OCI-LY1 (cell line): ENCODE data around the gene RALGAPB.

Experiments used
- H2AFZ ChIP-seq: fragments of 200-600 bp; sonication (generic), shearing (Covaris generic); 2 replicates; pipeline ENCODE4 v1.6.0; 2014; ENCODE audit warnings: antibody characterized with exemption, mild to moderate bottlenecking, low read length
- H3F3A ChIP-seq: fragments of 200-600 bp; sonication (generic), shearing (Covaris generic); 2 replicates; pipeline ENCODE4 v1.6.0; 2014; ENCODE audit warnings: mild to moderate bottlenecking, antibody characterized with exemption, low read length, moderate library complexity; ENCODE audit not compliant: insufficient read depth
- H3K27ac ChIP-seq: fragments of 200-600 bp; sonication (generic); 2 replicates; pipeline ENCODE4 v1.5.1; 2014; ENCODE audit warnings: low read length, mixed run types, mild to moderate bottlenecking, low read depth; ENCODE audit not compliant: poor library complexity, severe bottlenecking
- H3K27me3 ChIP-seq: fragments of 200-600 bp; sonication (generic); 2 replicates; pipeline ENCODE4 v1.6.0; 2014; ENCODE audit warnings: antibody characterized with exemption, mild to moderate bottlenecking, low read length, moderate library complexity; ENCODE audit not compliant: insufficient read depth
- H3K36me3 ChIP-seq: fragments of 200-600 bp; sonication (generic); 2 replicates; pipeline ENCODE4 v1.6.1; 2014; ENCODE audit warnings: mild to moderate bottlenecking, antibody characterized with exemption, low read length, moderate library complexity, mixed read lengths; ENCODE audit not compliant: insufficient read depth
- H3K4me1 ChIP-seq: fragments of 200-600 bp; sonication (generic); 2 replicates; pipeline ENCODE4 v1.5.1; 2014; ENCODE audit warnings: mild to moderate bottlenecking, low read length, moderate library complexity; ENCODE audit not compliant: insufficient read depth, severe bottlenecking
- H3K4me2 ChIP-seq: fragments of 200-600 bp; sonication (generic), shearing (Covaris generic); 2 replicates; pipeline ENCODE4 v1.6.1; 2014; ENCODE audit warnings: low read length
- H3K4me3 ChIP-seq: fragments of 200-600 bp; sonication (generic); 2 replicates; pipeline ENCODE4 v1.5.1; 2014; ENCODE audit warnings: low read length, low read depth, mild to moderate bottlenecking, mixed read lengths; ENCODE audit not compliant: poor library complexity, severe bottlenecking
- H3K79me2 ChIP-seq: fragments of 200-600 bp; shearing (Covaris generic); 2 replicates; pipeline ENCODE4 v1.6.1; 2016; ENCODE audit warnings: mixed run types, low read length, mixed read lengths; ENCODE audit not compliant: insufficient read depth
- H3K9ac ChIP-seq: fragments of 200-600 bp; sonication (generic), shearing (Covaris generic); 2 replicates; pipeline ENCODE4 v1.6.1; 2014; ENCODE audit warnings: mild to moderate bottlenecking, low read length, mixed read lengths
- H3K9me2 ChIP-seq: fragments of 200-600 bp; sonication (generic), shearing (Covaris generic); 2 replicates; pipeline ENCODE4 v1.6.1; 2014; ENCODE audit warnings: low read depth, mild to moderate bottlenecking, low read length, mixed read lengths
- H3K9me3 ChIP-seq: fragments of 200-600 bp; shearing (Covaris generic); 2 replicates; pipeline ENCODE4 v1.6.1; 2014; ENCODE audit warnings: low read length, mixed read lengths
- H4K20me1 ChIP-seq: fragments of 200-600 bp; sonication (generic), shearing (Covaris generic); 2 replicates; pipeline ENCODE4 v1.6.0; 2016; ENCODE audit warnings: mild to moderate bottlenecking, low read length; ENCODE audit not compliant: insufficient read depth
- EZH2 ChIP-seq: fragments of 200-600 bp; sonication (generic), shearing (Covaris generic); IDR thresholded peaks from 2 replicates; pipeline ENCODE4 v1.8.0; 2017; ENCODE audit warnings: borderline replicate concordance, mixed run types, mild to moderate bottlenecking, antibody characterized with exemption, low read length, moderate library complexity, mixed read lengths
- TF ChIP-seq, protein P1 (sequence below): fragments of 200-600 bp; sonication (generic), shearing (Covaris generic); IDR thresholded peaks from 2 replicates; pipeline ENCODE4 v1.5.1; 2017; ENCODE audit warnings: mild to moderate bottlenecking, antibody characterized with exemption, low read length, moderate library complexity, mixed read lengths

RALGAPB gene

DNA sequence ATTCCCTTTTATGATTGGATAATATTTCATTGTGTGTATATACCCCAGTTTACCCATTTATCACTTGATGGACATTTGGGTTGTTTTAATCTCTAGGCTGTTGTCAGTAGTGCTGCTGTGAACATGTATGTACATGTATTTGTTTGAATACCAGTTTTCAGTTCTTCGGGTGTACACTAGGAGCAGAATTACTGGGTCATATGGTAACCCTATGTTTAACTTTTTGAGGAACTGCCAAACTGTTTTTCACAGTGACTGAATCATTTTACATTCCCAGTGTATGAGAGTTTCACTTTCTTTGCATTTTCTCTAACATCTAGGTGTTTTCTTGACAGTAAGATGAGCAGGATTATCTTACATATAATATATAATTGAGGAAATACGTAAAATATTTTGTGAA is 63.7 kb downstream of the RALGAPB start:
- no peak overlapping the region for H3K9ac ChIP-seq
- no peaks in the 10 kb centered on the region for H3K9me2 ChIP-seq
- H4K20me1 ChIP-seq, result no peaks in the 10 kb centered on the region
- no peak overlapping the region for H3K4me2 ChIP-seq
- no peak overlapping the region for H3K27ac ChIP-seq
- H3F3A ChIP-seq, result no peaks in the 10 kb centered on the region
- no peaks in the 10 kb centered on the region for H3K4me1 ChIP-seq
- no peak overlapping the region for H3K4me3 ChIP-seq
- peaks cover 87% of the 10 kb centered on the region for H3K36me3 ChIP-seq
- H3K9me3 ChIP-seq, result no peaks in the 10 kb centered on the region
- TF ChIP-seq EZH2, result no peak
- TF ChIP-seq, protein P1, sequence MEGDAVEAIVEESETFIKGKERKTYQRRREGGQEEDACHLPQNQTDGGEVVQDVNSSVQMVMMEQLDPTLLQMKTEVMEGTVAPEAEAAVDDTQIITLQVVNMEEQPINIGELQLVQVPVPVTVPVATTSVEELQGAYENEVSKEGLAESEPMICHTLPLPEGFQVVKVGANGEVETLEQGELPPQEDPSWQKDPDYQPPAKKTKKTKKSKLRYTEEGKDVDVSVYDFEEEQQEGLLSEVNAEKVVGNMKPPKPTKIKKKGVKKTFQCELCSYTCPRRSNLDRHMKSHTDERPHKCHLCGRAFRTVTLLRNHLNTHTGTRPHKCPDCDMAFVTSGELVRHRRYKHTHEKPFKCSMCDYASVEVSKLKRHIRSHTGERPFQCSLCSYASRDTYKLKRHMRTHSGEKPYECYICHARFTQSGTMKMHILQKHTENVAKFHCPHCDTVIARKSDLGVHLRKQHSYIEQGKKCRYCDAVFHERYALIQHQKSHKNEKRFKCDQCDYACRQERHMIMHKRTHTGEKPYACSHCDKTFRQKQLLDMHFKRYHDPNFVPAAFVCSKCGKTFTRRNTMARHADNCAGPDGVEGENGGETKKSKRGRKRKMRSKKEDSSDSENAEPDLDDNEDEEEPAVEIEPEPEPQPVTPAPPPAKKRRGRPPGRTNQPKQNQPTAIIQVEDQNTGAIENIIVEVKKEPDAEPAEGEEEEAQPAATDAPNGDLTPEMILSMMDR, result no peak
- H3K79me2 ChIP-seq, result no peaks in the 10 kb centered on the region
- no peaks in the 10 kb centered on the region for H3K27me3 ChIP-seq
- no peak overlapping the region for H2AFZ ChIP-seq

DNA sequence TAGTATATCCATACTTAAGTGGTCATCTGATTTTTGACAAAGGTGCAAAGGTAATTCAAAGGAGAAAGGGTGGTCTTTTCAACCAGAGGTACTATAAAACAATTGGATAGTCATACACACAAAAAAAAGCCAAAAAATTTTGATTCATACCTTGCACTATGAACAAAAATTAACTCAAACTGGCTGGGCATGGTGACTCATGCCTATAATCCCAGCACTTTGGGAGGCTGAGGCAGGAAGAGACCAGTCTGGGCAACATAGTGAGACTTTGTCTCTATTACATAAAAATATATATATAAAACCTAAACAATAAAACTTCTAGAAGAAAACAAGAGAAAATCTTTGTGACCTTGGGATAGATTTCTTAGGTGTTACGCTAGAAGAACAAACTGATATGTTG is 64.5 kb downstream of the RALGAPB start:
- Histone ChIP-seq H3K4me2 (no peak overlapping the region), H3K27ac (no peak overlapping the region), H3K9me3 (no peaks in the 10 kb centered on the region), H3F3A (no peaks in the 10 kb centered on the region), H3K4me3 (no peak overlapping the region), H3K4me1 (no peaks in the 10 kb centered on the region), H3K9me2 (no peaks in the 10 kb centered on the region), H3K9ac (no peak overlapping the region), H3K79me2 (no peaks in the 10 kb centered on the region), H4K20me1 (no peaks in the 10 kb centered on the region), H3K36me3 (peaks cover 88% of the 10 kb centered on the region), H3K27me3 (no peaks in the 10 kb centered on the region), H2AFZ (no peak overlapping the region)
- TF ChIP-seq, protein P1, result no peak
- TF ChIP-seq EZH2, result no peak

DNA sequence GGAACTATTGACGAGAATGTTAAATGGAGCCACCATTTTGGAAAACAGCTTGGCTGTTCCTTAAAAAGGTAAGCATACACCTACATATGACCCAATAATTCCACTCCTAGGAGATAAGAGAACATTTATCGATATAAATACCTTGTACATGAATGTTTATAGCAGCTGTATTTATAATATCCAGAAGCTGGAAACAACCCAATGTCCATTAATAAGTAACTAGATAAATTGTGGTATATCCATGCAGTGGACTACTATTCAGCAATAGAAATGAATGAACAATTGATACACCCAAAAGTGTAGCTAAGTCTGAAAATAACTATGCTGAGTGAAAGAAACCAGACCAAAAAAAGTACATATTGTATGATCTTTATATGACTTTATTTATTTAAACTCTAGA is 66.1 kb downstream of the RALGAPB start:
- H3K4me1 ChIP-seq, result no peaks in the 10 kb centered on the region
- H3K9ac ChIP-seq, result no peak overlapping the region
- H3K4me3 ChIP-seq, result no peak overlapping the region
- no peak overlapping the region for H3K27ac ChIP-seq
- no peaks in the 10 kb centered on the region for H3K9me2 ChIP-seq
- peaks cover 88% of the 10 kb centered on the region for H3K36me3 ChIP-seq
- no peak overlapping the region for H3K4me2 ChIP-seq
- no peaks in the 10 kb centered on the region for H3K79me2 ChIP-seq
- TF ChIP-seq, protein P1, result no peak
- TF ChIP-seq EZH2, result no peak
- H3K27me3 ChIP-seq, result no peaks in the 10 kb centered on the region
- H3K9me3 ChIP-seq, result no peaks in the 10 kb centered on the region
- no peaks in the 10 kb centered on the region for H3F3A ChIP-seq
- no peaks in the 10 kb centered on the region for H4K20me1 ChIP-seq
- no peak overlapping the region for H2AFZ ChIP-seq
